Nephron progenitor cell (in vitro differentiated cells): Measurements from ENCODE around the gene KBTBD3.

ENCODE experiments used
- DNase-seq: peaks from one replicate; pipeline ENCODE4 v3.0.0; 2021
- H3K27ac Mint-ChIP-seq: 2 replicates; pipeline ENCODE4 v1.8.0; 2021; ENCODE audit warnings: mild to moderate bottlenecking, moderate library complexity, mixed read lengths
- H3K27me3 Mint-ChIP-seq: 2 replicates; pipeline ENCODE4 v1.8.0; 2021; ENCODE audit warnings: mild to moderate bottlenecking, low read depth, mixed read lengths; ENCODE audit not compliant: poor library complexity
- H3K36me3 Mint-ChIP-seq: 2 replicates; pipeline ENCODE4 v1.8.0; 2021; ENCODE audit warnings: low read depth, mixed read lengths
- H3K4me1 Mint-ChIP-seq: 2 replicates; pipeline ENCODE4 v1.8.0; 2021; ENCODE audit warnings: mixed read lengths
- H3K4me3 Mint-ChIP-seq: 2 replicates; pipeline ENCODE4 v1.8.0; 2021; ENCODE audit warnings: mild to moderate bottlenecking, moderate library complexity, mixed read lengths
- H3K9me3 Mint-ChIP-seq: 2 replicates; pipeline ENCODE4 v1.8.0; 2021; ENCODE audit warnings: mild to moderate bottlenecking, moderate library complexity, mixed read lengths
- CTCF ChIP-seq: fragments of 200-600 bp; sonication (generic); IDR thresholded peaks from 2 replicates; pipeline ENCODE4 v1.5.0; 2021; ENCODE audit warnings: antibody characterized with exemption

The KBTBD3 gene

GRCh38 chr11:106072804-106073203 lies 4.3 kb downstream of the KBTBD3 start:
- Mint-ChIP-seq H3K4me1 (peaks cover 16% of the 10 kb centered on the region), H3K27ac (no peak overlapping the region), H3K36me3 (no peaks in the 10 kb centered on the region), H3K4me3 (no peak overlapping the region), H3K27me3 (peaks cover 5% of the 10 kb centered on the region), H3K9me3 (no peaks in the 10 kb centered on the region)
- DNase-seq, result no peak
- TF ChIP-seq CTCF, result no peak

GRCh38 chr11:106070606-106071005 lies 6.5 kb downstream of the KBTBD3 start:
- no peaks in the 10 kb centered on the region for H3K36me3 Mint-ChIP-seq
- H3K4me1 Mint-ChIP-seq, result peaks cover 5% of the 10 kb centered on the region
- no peaks in the 10 kb centered on the region for H3K9me3 Mint-ChIP-seq
- H3K27me3 Mint-ChIP-seq, result peaks cover 5% of the 10 kb centered on the region
- DNase-seq, result no peak
- no peak overlapping the region for H3K4me3 Mint-ChIP-seq
- H3K27ac Mint-ChIP-seq, result no peak overlapping the region
- TF ChIP-seq CTCF, result no peak

GRCh38 chr11:106063009-106063408 lies 14.1 kb downstream of the KBTBD3 start:
- no peak for TF ChIP-seq CTCF

GRCh38 chr11:106061954-106062949 lies 14.9 kb downstream of the KBTBD3 start:
- Mint-ChIP-seq H3K4me3 (no peak overlapping the region), H3K27me3 (no peaks in the 10 kb centered on the region), H3K27ac (no peak overlapping the region), H3K36me3 (peaks cover 5% of the 10 kb centered on the region), H3K4me1 (no peaks in the 10 kb centered on the region), H3K9me3 (no peaks in the 10 kb centered on the region)
- no peak for DNase-seq
- no peak for TF ChIP-seq CTCF

More at GRCh38 chr11:106063009-106063408, 14.1 kb downstream of the KBTBD3 start:
- Mint-ChIP-seq H3K4me3 (no peak overlapping the region), H3K27ac (no peak overlapping the region), H3K9me3 (no peaks in the 10 kb centered on the region), H3K27me3 (no peaks in the 10 kb centered on the region), H3K4me1 (no peaks in the 10 kb centered on the region), H3K36me3 (no peaks in the 10 kb centered on the region)
- no peak for DNase-seq

- Mint-ChIP-seq H3K36me3 (peaks cover 5% of the 10 kb centered on the region), H3K4me1 (no peaks in the 10 kb centered on the region), H3K9me3 (no peaks in the 10 kb centered on the region), H3K27me3 (peaks cover 3% of the 10 kb centered on the region), H3K4me3 (no peak overlapping the region), H3K27ac (no peak overlapping the region)
- no peak for TF ChIP-seq CTCF
- no peak for DNase-seq
Observed at GRCh38 chr11:106061249-106061784, 15.8 kb downstream of the KBTBD3 start.
